HG02885 (cell line): ENCODE data around the gene ATP6V1G3.
"Not testable (repeated sequence)": the region's sequence is repeated elsewhere in the genome, so short reads cannot be mapped to it uniquely, and the experiment has no call there.

Source experiments
- ATAC-seq: cut with Tn5 transposase; IDR thresholded peaks from one replicate; pipeline ENCODE4 v1.9.1; 2021; ENCODE audit warnings: mild to moderate bottlenecking; ENCODE audit not compliant: unreplicated experiment, poor library complexity

Gene ATP6V1G3

DNA sequence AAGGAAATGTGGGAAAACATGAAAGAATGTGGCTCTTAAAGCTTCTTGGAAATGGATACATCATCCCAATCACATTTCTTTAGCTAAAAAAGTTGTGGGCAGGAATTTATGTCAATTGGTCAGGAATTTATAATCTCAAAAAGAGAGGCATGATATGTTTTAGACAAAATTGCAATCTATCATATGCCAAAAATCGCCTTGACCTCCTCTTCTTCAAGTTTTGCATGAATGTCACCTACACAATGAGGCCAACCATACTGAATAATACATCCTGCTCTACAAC, 42.4 kb downstream of the ATP6V1G3 start:
- no peak for ATAC-seq

- no peak for ATAC-seq
Observed at GRCh38 chr1:198497326-198498102, 43.0 kb downstream of the ATP6V1G3 start.

- no peak for ATAC-seq
Observed at GRCh38 chr1:198496216-198497143, 44.0 kb downstream of the ATP6V1G3 start.

DNA sequence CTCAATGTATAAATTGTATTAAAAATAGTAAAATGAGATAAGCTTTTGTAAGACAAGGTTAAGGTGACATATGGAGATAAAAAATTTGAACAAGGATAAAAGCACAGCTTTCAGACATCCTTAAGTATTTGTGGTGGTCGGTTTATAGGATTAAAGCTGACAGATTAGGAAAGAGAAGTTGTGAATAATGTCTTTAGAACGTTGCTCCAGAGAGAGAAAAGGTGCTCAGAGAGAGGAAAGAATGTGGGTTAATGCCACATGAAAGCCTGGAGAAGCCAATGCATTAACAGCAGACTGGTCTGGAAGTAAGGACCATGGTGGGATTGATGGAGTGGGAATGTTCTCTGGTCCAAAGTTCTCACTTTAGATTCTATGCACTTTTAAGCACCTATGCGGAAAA, 44.8 kb downstream of the ATP6V1G3 start:
- no peak for ATAC-seq

- no peak for ATAC-seq
Observed at GRCh38 chr1:198494658-198495103, 45.8 kb downstream of the ATP6V1G3 start.

- ATAC-seq = no peak
Observed at GRCh38 chr1:198494139-198494538, 46.3 kb downstream of the ATP6V1G3 start.

DNA sequence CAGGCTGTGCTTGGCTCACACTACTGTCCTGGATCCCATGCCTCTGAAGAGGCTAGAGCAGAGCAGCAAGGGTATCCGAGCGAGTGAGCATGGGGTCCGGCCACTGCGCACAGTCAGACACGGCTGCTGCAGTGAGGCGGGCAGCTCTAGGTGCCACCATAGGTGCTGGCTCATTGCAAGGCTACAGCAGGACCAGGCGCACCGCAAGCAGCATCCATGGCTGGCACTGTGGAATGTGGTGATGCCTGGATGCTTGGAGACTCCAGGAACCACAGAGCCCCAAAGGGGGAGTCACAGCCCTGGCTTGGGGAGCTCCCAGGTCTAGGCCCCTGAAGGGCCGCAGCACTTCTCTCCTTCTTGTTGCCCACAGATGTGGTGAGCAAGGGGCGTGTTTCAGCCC, 47.2 kb downstream of the ATP6V1G3 start:
- no peak for ATAC-seq

DNA sequence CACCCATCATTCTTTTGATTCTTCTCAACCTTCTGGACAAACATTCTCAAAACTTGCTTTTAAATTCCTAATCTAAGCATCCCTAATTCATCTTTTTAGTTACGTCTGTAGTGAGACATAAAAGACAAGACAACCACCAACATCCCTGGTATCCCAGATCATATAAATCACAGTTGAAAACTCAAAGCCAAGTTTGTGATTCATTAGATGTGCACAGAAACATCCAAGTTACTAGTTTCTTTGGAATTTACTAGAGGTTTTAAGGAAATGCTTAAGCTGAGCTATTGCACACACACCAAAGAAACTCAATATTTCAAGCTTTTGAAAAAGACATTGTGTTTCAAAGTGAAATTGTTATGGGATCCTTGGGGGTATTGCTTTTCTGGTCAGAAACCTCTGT, 47.6 kb downstream of the ATP6V1G3 start:
- no peak for ATAC-seq

DNA sequence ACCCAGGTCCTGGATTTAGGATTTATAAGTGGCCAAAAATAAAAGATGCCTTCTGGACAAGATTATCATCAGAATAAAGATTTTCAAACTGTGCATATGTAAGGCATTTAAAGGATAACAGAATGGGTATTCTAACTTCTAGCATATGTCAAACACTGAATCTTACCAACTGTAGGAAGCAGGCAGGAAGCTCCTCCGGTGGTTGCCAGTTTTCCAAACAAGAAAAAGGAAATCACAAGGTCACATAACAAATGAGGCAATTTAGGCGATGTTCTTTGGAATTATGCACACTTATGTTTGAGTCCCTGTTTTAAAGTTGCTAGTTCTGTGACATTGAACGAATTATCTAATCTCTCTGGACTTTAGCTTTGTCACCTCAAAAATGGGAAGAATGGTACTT, 48.9 kb downstream of the ATP6V1G3 start:
- ATAC-seq = no peak

DNA sequence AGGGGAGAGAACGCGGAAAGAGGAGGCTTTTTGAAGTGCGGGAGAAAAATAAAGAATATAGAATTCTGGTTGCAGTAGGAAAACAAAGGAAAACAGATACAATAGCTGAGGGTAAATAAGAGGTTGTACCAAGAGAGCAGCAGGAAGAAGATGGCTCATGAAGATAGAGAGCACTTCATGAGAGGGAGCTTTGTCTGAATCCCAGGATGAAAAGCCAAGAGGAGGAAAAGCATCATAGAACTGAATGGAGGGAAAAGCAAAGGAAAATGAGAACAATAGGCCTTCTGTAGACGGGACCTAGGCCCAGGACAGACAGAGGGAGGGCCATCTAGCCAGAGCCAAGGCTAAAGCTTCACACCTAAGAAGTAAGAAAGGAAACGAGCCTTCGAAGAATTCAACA, 49.5 kb downstream of the ATP6V1G3 start:
- no peak for ATAC-seq

DNA sequence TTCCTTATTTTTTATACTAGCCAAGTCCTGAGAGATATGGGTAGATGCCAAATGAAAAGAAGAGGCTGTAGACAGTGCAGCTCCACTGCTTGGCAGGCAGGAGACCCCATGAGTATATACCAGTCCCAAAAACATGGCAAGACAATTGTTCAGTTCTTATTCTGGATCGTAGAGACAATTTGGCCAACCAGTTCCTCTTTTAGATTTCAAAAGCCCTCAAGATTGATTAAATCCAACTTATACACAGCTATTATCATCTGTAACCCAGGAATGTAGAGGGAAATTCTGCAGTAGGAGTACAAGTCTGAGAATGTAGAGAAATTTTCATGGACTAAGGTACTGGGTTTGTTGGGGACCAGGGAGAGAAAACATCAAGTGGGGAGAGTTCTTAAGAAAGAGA, 50.3 kb downstream of the ATP6V1G3 start:
- ATAC-seq = no peak

GRCh38 chr1:198486903-198487302, 53.6 kb downstream of the ATP6V1G3 start:
- no peak for ATAC-seq

DNA sequence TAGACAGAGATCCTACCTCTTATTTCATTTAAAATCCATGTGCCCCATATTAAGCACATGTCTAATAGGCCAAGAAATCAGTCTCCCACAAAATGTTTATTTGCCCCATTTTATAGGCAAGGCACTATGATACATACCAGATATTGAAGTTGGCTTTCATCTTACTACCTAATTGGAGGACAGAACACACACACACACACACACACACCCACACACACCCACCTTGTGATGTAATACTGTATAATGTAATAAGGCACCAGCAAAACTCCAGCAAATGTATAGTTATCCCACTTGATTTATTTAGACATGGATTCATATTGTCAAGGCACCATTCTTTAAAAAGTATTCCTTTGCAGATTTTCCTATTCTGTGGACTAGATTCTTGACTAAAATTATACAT, 56.8 kb downstream of the ATP6V1G3 start:
- ATAC-seq = no peak

DNA sequence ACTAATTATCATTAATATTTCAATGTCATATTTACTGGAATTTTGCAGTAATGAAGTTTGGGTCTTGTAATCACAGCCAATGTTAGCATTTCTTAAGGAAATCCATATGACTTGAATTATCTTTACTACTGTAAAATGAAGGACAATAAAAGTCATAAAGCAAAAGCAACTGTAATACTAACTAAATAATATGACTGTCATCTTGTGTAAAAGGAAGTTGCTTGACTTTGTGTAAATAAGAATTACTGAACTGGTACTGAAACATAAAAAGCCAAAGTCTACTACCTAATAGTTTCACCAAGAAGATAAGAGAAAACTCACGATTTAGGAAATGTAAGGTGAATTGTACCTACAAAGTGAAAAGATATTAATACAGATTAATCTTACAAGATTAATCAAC, 57.5 kb downstream of the ATP6V1G3 start:
- ATAC-seq = no peak

GRCh38 chr1:198481661-198482060, 58.8 kb downstream of the ATP6V1G3 start:
- ATAC-seq = no peak

- no peak for ATAC-seq
Observed at GRCh38 chr1:198480876-198481275, 59.6 kb downstream of the ATP6V1G3 start.

DNA sequence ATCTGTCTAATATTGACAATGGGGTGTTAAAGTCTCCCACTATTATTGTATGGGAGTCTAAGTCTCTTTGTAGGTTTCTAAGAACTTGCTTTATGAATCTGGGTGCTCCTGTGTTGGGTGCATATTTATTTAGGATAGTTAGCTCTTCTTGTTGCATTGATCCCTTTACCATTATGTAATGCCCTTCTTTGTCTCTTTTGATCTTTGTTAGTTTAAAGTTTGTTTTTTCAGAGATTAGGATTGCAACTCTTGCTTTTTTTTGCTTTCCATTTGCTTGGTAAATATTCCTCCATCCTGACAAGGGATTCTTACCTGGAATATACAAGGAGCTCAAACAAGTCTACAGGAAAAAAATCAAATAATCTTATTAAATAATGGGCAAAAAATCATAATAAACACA, 63.1 kb downstream of the ATP6V1G3 start:
- ATAC-seq = not testable (repeated sequence)
